ENCODE results near the gene ATXN7L1.
"Not testable (repeated sequence)": the region's sequence is repeated elsewhere in the genome, so short reads cannot be mapped to it uniquely, and the experiment has no call there.

Gene ATXN7L1

GRCh38 chr7:105734233-105734632 is 142.2 kb downstream of the ATXN7L1 start:
- peaks cover 5% of the 10 kb centered on the region for H3K9me3 Mint-ChIP-seq
- H3K36me3 Mint-ChIP-seq (ENCODE audit: low read depth): no peaks in the 10 kb centered on the region
- H3K27me3 Mint-ChIP-seq (ENCODE audit: low read depth): peaks cover 4% of the 10 kb centered on the region
- H3K27ac Mint-ChIP-seq: no peak overlapping the region
- H3K4me1 Mint-ChIP-seq (ENCODE audit: low read depth): peaks cover 3% of the 10 kb centered on the region
- H3K4me3 Mint-ChIP-seq: no peak overlapping the region

- H3K36me3 Mint-ChIP-seq (ENCODE audit: low read depth): no peaks in the 10 kb centered on the region
- peaks cover 3% of the 10 kb centered on the region for H3K4me1 Mint-ChIP-seq (ENCODE audit: low read depth)
- peaks cover 4% of the 10 kb centered on the region for H3K27me3 Mint-ChIP-seq (ENCODE audit: low read depth)
- H3K4me3 Mint-ChIP-seq: no peak overlapping the region
- peaks cover 5% of the 10 kb centered on the region for H3K9me3 Mint-ChIP-seq
- H3K27ac Mint-ChIP-seq: no peak overlapping the region
These were observed 145.4 kb downstream of the ATXN7L1 start for GRCh38 chr7:105731042-105731441.

- Mint-ChIP-seq H3K27me3 (ENCODE audit: low read depth) (no peaks in the 10 kb centered on the region), H3K9me3 (no peaks in the 10 kb centered on the region)
These were observed 148.4 kb downstream of the ATXN7L1 start for GRCh38 chr7:105728028-105728427.

DNA sequence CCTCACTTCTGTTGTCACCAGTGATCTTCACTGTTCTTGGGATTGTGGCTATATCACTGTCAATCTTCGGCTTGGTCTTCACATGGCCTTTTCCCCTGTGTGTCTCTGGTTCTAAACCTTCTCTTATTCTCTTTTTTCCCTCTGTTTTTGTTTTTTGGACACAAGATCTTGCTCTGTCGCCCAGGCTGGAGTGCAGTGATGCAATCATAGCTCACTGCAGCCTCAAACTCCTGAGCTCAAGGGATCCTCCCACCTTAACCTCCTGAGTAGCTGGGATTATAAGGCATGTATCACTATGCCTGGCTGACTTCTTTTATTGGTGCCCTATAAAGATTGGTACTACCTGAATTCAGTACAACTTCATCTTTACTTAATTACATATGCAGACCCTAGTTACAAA is 151.7 kb downstream of the ATXN7L1 start:
- Mint-ChIP-seq H3K27me3 (ENCODE audit: low read depth) (no peaks in the 10 kb centered on the region), H3K36me3 (ENCODE audit: low read depth) (no peaks in the 10 kb centered on the region), H3K4me3 (no peak overlapping the region), H3K27ac (no peak overlapping the region), H3K9me3 (no peaks in the 10 kb centered on the region), H3K4me1 (ENCODE audit: low read depth) (no peaks in the 10 kb centered on the region)

More at GRCh38 chr7:105728028-105728427, 148.4 kb downstream of the ATXN7L1 start:
- Mint-ChIP-seq H3K27ac (no peak overlapping the region), H3K4me1 (ENCODE audit: low read depth) (no peaks in the 10 kb centered on the region), H3K36me3 (ENCODE audit: low read depth) (no peaks in the 10 kb centered on the region), H3K4me3 (no peak overlapping the region)

DNA sequence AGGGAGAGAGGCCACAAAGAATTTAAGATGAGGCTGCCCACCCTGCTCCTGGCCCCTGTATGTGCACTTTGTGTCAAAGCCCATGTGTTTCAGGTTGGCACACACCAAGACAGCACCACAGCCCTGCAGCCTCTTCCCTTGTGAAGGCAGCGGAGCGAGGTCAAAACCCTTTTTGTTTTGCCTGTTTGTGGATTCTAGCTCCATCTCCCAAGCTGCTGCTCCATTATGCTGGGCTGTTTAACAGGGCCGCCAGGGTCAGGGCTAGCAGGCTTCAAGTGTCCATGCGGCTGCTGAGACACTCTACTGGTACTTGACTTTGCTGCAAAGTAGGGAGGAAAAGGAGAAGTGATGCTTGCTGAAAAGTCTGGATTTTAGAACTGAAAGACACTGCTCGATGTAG is 152.8 kb downstream of the ATXN7L1 start:
- Mint-ChIP-seq H3K27me3 (ENCODE audit: low read depth) (no peaks in the 10 kb centered on the region), H3K36me3 (ENCODE audit: low read depth) (no peaks in the 10 kb centered on the region), H3K4me1 (ENCODE audit: low read depth) (no peaks in the 10 kb centered on the region), H3K27ac (no peak overlapping the region), H3K9me3 (no peaks in the 10 kb centered on the region), H3K4me3 (no peak overlapping the region)

DNA sequence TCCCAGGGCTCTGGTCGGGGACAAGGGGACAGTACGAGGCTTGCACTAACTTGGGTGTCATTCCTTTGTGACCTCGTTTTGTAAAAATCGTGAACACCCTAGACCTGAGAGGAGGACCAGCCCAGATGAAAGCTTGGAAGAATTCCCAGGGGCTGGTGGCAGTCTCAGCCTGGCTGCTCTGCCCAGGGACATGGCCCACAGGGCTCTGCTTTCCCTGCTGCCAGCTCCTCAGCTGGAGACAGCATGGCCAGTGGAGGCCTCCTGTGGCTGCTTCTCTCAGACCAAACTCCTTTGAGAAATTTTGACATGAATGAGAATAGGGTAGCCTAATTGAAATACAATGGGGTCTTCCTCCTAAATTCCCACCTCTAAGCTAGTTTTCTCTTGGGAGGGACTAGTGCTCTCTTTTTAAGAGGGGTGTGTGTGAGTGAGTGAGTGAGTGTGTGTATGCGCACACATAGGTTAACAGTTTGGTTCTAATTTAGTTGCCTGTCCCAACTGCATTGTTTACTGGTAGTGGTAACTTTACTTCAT is 154.8 kb downstream of the ATXN7L1 start:
- no peaks in the 10 kb centered on the region for H3K27me3 Mint-ChIP-seq (ENCODE audit: low read depth)

GRCh38 chr7:105719919-105720318 is 156.5 kb downstream of the ATXN7L1 start:
- Mint-ChIP-seq H3K27ac (no peak overlapping the region), H3K4me3 (no peak overlapping the region), H3K36me3 (ENCODE audit: low read depth) (no peaks in the 10 kb centered on the region), H3K4me1 (ENCODE audit: low read depth) (no peaks in the 10 kb centered on the region), H3K9me3 (no peaks in the 10 kb centered on the region), H3K27me3 (ENCODE audit: low read depth) (no peaks in the 10 kb centered on the region)

More for the DNA sequence above, 154.8 kb downstream of the ATXN7L1 start:
- no peaks in the 10 kb centered on the region for H3K36me3 Mint-ChIP-seq (ENCODE audit: low read depth)
- H3K4me1 Mint-ChIP-seq (ENCODE audit: low read depth): no peaks in the 10 kb centered on the region
- no peak overlapping the region for H3K27ac Mint-ChIP-seq
- H3K4me3 Mint-ChIP-seq: no peak overlapping the region
- no peaks in the 10 kb centered on the region for H3K9me3 Mint-ChIP-seq

DNA sequence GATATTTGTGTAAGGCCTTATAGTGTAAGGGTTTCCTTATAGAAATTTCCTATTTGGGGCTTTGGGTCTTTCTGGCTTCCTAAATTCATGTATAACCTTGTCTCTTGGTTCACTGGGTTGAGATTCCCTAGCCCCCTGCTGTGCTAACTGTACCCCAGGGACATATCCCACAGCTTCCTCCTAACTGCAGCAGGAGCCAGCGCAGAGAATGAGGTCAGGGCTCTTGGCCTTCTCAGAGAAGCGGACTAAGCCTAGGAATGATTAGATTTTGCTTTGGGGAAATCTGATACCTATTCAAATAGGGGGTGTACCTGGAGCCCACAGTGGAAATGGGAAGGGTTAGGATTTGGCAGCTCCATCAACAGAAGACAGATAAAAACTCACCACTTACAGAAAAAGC is 157.0 kb downstream of the ATXN7L1 start:
- no peaks in the 10 kb centered on the region for H3K36me3 Mint-ChIP-seq (ENCODE audit: low read depth)
- H3K27me3 Mint-ChIP-seq (ENCODE audit: low read depth): no peaks in the 10 kb centered on the region
- no peak overlapping the region for H3K27ac Mint-ChIP-seq
- H3K9me3 Mint-ChIP-seq: no peaks in the 10 kb centered on the region
- no peaks in the 10 kb centered on the region for H3K4me1 Mint-ChIP-seq (ENCODE audit: low read depth)
- H3K4me3 Mint-ChIP-seq: no peak overlapping the region

DNA sequence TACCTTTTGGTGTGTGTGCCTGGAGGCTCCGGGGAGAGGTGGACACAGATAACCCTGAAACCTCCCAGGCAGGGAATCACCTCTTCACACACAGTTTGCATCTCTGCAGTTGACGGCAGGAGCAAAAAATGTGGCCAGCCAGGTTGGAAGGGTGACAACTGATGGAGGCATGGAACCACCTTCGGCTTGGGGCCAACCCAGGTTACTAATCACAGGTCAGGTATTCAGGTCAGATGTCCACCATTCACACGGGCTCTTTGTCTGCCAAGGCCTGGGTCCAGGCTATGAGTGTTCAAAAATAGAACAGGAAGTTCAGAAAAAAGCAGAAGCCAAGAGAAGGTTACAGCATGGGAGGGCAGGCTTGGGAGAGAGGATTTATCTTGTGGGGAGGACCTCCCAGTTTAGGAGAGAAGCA is 157.9 kb downstream of the ATXN7L1 start:
- Mint-ChIP-seq H3K27me3 (ENCODE audit: low read depth) (no peaks in the 10 kb centered on the region), H3K4me3 (no peak overlapping the region), H3K4me1 (ENCODE audit: low read depth) (no peaks in the 10 kb centered on the region), H3K36me3 (ENCODE audit: low read depth) (no peaks in the 10 kb centered on the region), H3K27ac (no peak overlapping the region), H3K9me3 (no peaks in the 10 kb centered on the region)

GRCh38 chr7:105715528-105715927 is 160.9 kb downstream of the ATXN7L1 start:
- Mint-ChIP-seq H3K4me1 (ENCODE audit: low read depth) (no peaks in the 10 kb centered on the region), H3K4me3 (no peak overlapping the region), H3K27me3 (ENCODE audit: low read depth) (no peaks in the 10 kb centered on the region), H3K9me3 (peaks cover 17% of the 10 kb centered on the region), H3K36me3 (ENCODE audit: low read depth) (peaks cover 10% of the 10 kb centered on the region), H3K27ac (no peak overlapping the region)

DNA sequence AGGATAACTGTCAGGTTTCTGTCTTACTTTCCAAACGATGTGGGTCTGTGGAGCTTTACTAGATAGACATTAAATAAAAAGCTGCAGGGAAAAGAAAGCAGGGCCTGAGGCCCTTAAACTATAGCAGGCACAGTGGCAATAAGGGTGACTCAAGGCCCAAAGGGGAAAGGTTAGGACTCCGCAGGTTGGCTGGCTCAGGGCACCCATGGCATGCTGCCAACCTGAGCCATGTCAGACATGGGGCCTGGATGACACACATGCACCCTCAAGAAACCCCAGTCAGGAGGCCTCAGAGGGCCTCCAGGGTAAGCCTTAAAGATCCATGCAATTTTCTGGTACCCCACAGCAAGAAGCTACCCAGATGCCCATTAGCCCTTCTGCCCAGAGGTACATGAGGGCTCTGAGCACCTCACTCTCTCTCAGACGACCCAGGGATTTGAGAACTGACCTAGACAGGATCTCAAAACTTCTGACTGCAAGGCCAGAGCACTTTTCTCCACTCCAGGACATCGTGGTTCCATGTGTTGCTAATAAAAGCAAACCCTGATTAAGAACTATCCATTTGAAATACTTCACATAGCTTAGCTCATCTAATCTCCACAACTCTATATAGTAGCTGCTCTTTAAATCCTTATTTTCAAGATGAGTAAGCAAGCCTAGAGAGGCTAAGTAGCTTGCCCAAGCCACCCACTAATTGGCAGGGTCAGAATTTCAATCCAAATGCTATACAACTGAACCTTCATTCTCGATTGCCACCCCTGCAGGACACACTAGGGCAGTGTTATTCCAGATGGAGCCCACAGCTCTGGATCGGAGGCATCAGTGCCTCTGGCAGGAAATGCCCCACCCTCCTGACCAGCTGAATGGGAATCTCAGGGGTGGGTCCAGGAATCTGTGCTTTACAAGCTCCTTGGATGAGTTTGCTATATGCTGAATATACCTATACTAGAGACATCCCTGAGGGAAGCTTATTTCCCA is 162.6 kb downstream of the ATXN7L1 start:
- H3K27ac Mint-ChIP-seq: no peak overlapping the region
- peaks cover 14% of the 10 kb centered on the region for H3K36me3 Mint-ChIP-seq (ENCODE audit: low read depth)
- H3K4me3 Mint-ChIP-seq: no peak overlapping the region
- peaks cover 1% of the 10 kb centered on the region for H3K4me1 Mint-ChIP-seq (ENCODE audit: low read depth)
- H3K9me3 Mint-ChIP-seq: peaks cover 21% of the 10 kb centered on the region
- no peaks in the 10 kb centered on the region for H3K27me3 Mint-ChIP-seq (ENCODE audit: low read depth)

GRCh38 chr7:105712877-105713276 is 163.5 kb downstream of the ATXN7L1 start:
- Mint-ChIP-seq H3K4me3 (no peak overlapping the region), H3K9me3 (peaks cover 21% of the 10 kb centered on the region), H3K36me3 (ENCODE audit: low read depth) (peaks cover 14% of the 10 kb centered on the region), H3K27ac (no peak overlapping the region), H3K4me1 (ENCODE audit: low read depth) (peaks cover 3% of the 10 kb centered on the region), H3K27me3 (ENCODE audit: low read depth) (no peaks in the 10 kb centered on the region)

GRCh38 chr7:105711726-105712402 is 164.5 kb downstream of the ATXN7L1 start:
- Mint-ChIP-seq H3K4me1 (ENCODE audit: low read depth) (peaks cover 11% of the 10 kb centered on the region), H3K36me3 (ENCODE audit: low read depth) (peaks cover 14% of the 10 kb centered on the region), H3K27me3 (ENCODE audit: low read depth) (no peaks in the 10 kb centered on the region)

DNA sequence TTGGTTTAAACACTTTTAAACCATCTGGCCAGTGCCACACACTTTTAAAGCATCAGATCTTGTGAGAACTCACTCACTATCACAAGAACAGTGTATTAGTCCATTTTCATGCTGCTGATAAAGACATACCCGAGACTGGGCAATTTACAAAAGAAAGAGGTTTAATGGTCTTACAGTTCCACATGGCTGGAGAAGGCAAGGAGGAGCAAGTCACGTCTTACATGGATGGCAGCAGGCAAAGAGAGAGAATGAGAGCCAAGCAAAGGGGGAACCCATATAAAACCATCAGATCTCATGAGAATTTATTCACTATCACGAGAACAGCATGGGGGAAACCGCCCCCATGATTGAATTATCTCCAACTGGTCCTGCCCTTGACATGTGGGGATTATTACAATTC is 165.7 kb downstream of the ATXN7L1 start:
- H3K27me3 Mint-ChIP-seq (ENCODE audit: low read depth); H3K4me3 Mint-ChIP-seq; H3K27ac Mint-ChIP-seq: not testable (repeated sequence)
- Mint-ChIP-seq H3K9me3 (peaks cover 21% of the 10 kb centered on the region), H3K4me1 (ENCODE audit: low read depth) (peaks cover 11% of the 10 kb centered on the region), H3K36me3 (ENCODE audit: low read depth) (peaks cover 14% of the 10 kb centered on the region)

More at GRCh38 chr7:105711726-105712402, 164.5 kb downstream of the ATXN7L1 start:
- Mint-ChIP-seq H3K4me3 (no peak overlapping the region), H3K9me3 (peaks cover 21% of the 10 kb centered on the region), H3K27ac (no peak overlapping the region)

- no peak overlapping the region for H3K4me3 Mint-ChIP-seq
- peaks cover 21% of the 10 kb centered on the region for H3K9me3 Mint-ChIP-seq
- H3K27me3 Mint-ChIP-seq (ENCODE audit: low read depth): no peaks in the 10 kb centered on the region
- H3K27ac Mint-ChIP-seq: no peak overlapping the region
- peaks cover 14% of the 10 kb centered on the region for H3K36me3 Mint-ChIP-seq (ENCODE audit: low read depth)
- peaks cover 11% of the 10 kb centered on the region for H3K4me1 Mint-ChIP-seq (ENCODE audit: low read depth)
These were observed 167.7 kb downstream of the ATXN7L1 start for GRCh38 chr7:105708763-105709080.
